KOPT-K1 (cell line): ENCODE measurements around the gene MDFI.

ENCODE experiments used
- H3K27ac ChIP-seq: fragments of 200-600 bp; sonication (generic); 2 replicates; pipeline ENCODE4 v1.5.1; 2016; ENCODE audit warnings: antibody characterized with exemption, mild to moderate bottlenecking, low read depth, low read length; ENCODE audit not compliant: poor library complexity, severe bottlenecking
- H3K36me3 ChIP-seq: fragments of 200-600 bp; sonication (generic); 2 replicates; pipeline ENCODE4 v1.5.1; 2017; ENCODE audit warnings: antibody characterized with exemption, mild to moderate bottlenecking, low read length, moderate library complexity; ENCODE audit not compliant: insufficient read depth
- H3K9me3 ChIP-seq: fragments of 200-600 bp; sonication (generic); 2 replicates; pipeline ENCODE4 v1.5.1; 2017; ENCODE audit warnings: antibody characterized with exemption, low read length, mild to moderate bottlenecking; ENCODE audit not compliant: insufficient read depth, poor library complexity, severe bottlenecking

MDFI gene

DNA sequence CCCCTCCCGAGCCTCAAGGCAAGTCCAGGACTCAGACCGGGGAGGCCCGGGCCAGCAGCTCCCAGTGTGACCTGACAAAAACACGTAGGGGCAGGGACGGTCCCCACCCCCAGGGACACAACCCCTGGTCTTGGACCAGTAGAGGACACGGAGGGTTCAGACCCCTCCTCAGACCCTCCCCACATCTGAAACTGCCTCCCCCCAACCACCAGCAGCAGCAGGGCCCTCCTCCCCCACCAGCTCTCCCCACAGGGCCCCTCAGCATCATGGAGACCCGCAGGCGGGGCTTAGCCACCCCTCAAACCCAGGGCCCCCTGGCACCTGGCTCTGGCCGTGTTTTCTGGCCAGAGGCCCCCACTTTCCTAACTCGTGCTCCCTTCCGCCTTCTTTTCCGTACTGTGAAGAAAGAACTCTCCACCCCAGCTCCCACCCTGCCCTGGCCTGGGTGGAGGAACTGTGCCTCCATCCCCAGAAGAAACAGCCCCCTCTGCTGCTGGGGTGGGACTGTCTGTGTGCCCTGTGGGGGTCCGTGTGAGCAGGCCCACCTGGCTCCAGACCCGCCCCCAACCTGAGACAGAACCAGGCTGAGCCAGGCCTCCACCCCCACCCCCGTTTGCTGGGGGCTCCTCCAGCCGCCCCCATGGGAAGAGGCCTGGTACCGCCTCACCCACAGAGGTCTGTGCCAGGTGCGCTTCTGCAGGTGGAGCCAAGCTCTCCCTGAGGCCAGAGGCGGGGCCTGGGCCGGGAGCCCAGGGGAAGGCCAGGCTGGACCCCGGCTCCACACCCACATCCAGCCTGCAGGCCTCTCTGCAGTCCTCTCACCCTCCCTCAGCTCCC is 39.0 kb upstream of the MDFI start:
- peaks cover 28% of the 10 kb centered on the region; the same call in 1 of the 2 replicates for H3K36me3 ChIP-seq
- no peaks in the 10 kb centered on the region for H3K9me3 ChIP-seq
- H3K27ac ChIP-seq: peak overlapping the region; percentile 90

DNA sequence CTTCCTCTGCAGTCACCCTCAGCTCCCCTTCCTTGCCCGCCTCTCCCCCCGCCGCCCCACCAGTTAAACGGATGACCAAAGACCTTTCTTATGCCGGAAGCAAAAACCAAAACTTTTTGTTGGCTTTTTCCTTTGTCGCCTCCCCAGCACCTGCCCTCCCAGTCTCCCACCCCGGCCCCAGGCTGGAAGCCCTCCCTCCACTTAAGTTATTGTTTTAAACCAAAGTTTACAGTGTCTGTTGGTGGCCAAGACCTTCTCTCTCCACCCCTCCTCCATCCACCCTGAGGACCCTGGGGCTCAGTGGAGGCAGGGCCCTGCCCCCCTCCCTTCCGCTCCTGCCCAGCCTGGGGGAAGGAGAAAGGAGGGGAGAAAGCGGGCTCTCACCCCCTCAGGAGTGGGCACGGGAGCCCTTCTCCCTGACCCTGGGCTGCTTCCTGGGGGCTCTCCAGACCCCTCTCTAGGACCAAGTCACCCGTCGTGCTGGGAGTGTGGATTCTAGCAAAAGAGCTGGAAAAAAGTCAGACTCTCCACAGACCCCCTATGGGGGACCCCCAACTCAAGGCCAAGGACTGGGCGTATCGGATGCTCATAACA is 38.3 kb upstream of the MDFI start:
- peak overlapping the region; percentile 90 for H3K27ac ChIP-seq
- H3K9me3 ChIP-seq: no peaks in the 10 kb centered on the region
- peaks cover 24% of the 10 kb centered on the region; the same call in 1 of the 2 replicates for H3K36me3 ChIP-seq

DNA sequence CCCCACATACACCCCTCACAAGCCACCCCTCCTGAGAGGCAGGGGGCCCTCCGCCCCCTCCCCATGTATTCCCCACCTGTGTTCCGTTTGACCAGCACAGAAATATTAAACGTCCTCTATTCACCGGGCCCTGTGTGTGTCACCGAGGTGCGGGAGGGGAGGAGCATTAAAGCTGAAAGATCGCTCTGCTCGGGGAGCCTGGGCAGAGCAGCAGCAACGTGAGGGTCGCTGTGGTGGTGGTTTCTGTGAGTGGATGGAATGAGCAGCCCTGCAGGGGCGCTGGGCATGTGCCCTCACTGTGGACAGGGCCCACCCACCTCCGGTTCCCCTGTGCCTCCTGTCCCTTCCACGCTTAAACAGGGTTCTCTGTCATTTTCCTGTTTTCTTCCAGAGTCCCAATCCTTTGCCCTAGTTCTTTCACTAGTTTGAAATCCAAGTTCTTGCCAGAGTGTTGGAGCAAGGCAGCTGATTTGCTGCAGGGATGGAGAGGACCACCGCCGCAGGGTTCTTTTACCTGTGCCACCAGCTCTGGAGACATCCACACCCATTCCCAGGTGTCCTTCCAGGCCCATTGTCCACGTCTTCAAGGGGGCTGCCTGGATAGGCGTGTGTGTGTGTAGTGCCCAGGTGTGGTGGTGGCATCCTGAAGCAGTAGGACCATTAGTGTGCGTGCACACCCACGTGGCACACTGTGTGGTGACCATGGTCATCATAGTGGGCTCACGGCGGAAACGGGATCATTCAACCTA is 37.6 kb upstream of the MDFI start:
- peaks cover 20% of the 10 kb centered on the region; the same call in 1 of the 2 replicates for H3K36me3 ChIP-seq
- H3K27ac ChIP-seq: peak overlapping the region; percentile 90

DNA sequence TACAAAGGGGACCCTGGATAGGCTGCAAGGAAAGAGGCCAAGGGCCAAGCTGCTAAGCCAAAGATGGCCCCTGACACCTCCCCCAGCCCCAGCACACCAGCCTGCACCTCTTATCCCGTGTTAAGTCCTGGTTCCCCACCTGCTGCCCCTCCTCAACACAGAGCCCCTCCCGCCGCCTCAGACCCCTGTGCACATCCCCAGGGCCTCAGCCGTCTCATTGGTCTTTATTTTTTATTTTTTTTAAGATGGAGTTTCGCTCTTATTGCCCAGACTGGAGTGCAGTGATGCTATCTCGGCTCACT is 37.1 kb upstream of the MDFI start:
- H3K27ac ChIP-seq: peak overlapping the region; percentile 90
- no peaks in the 10 kb centered on the region for H3K9me3 ChIP-seq

More for the DNA sequence above, 37.6 kb upstream of the MDFI start:
- no peaks in the 10 kb centered on the region for H3K9me3 ChIP-seq

DNA sequence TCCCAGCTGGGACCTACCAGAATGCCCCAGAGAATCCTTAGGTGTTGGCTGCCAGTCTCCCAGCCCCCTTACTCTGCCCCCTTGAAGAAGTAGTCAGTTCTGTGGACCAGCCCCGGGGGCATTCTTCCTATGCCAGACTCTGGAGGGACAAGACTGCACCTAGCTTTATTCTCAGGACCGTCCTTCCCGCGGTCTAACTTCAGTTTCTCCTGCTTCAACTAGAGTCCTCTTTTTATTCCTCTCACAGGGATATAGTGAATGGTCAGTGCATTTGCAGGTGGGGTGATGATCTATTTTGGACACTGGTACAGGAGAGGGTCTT is 35.9 kb upstream of the MDFI start:
- Histone ChIP-seq H3K36me3 (0 out of 2 replicates have a peak, but pooled peaks cover 3% of the 10 kb centered on the region), H3K27ac (peak overlapping the region; percentile 78)

More for the DNA sequence above, 37.1 kb upstream of the MDFI start:
- peaks cover 14% of the 10 kb centered on the region; the same call in 1 of the 2 replicates for H3K36me3 ChIP-seq

DNA sequence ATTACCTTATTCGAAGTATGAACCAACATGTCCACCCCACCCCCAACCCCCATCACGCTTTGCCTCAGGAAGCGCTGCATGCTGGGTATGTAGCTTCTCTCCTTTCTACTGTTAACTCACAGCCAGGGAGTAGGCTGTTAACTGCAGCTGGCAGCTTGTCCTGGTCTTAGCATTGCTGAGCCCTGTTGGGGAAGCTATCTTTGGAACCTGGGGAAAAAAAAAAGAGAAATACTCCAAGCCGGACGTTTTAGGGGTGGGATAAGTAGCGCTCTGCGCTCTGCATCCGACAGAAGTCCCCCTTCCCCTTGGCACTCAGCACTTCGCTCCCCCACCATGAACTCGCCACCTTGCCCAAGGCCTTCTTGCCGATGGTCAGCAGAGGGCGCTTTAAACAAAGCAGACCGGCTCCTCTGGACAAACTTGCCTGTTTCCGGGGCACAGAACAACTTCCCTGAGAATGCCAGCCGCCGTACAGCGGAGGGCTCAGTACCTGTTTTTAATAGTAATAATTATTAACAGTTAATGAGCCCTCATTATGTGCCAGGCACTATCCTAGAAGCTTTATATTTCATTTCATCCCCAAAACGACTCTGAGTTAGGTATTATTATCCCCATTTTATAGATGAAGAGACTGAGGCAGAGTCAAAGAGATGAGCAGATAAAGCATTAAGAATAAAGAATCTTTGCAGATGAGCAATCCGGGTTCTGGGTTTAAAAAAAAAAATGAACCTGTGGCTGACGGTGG is 35.2 kb upstream of the MDFI start:
- peak overlapping the region; percentile 78 for H3K27ac ChIP-seq
- no peaks in the 10 kb centered on the region for H3K9me3 ChIP-seq
- H3K36me3 ChIP-seq: no peaks in the 10 kb centered on the region

More for the DNA sequence above, 35.9 kb upstream of the MDFI start:
- no peaks in the 10 kb centered on the region for H3K9me3 ChIP-seq

DNA sequence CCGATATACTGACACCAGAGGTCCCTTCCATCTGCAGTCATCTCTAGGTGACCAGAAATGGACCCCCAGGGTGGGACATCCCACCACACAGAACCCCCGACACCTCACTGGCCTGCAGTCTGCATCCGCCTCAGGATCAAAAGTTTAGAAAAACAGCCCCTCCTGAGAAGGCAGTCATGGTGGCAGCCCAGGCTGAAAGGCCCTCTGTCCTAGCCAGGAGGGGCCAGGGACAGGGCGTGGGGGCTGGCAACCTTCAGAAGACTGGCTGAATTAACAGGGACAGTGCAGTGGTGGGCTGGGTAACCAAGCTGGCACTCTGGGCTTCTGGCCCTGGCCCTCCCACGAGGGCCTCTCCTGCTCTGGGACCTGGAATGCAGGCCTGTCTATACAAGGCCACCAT is 34.3 kb upstream of the MDFI start:
- Histone ChIP-seq H3K9me3 (no peaks in the 10 kb centered on the region), H3K36me3 (no peaks in the 10 kb centered on the region), H3K27ac (peak overlapping the region; percentile 78)

DNA sequence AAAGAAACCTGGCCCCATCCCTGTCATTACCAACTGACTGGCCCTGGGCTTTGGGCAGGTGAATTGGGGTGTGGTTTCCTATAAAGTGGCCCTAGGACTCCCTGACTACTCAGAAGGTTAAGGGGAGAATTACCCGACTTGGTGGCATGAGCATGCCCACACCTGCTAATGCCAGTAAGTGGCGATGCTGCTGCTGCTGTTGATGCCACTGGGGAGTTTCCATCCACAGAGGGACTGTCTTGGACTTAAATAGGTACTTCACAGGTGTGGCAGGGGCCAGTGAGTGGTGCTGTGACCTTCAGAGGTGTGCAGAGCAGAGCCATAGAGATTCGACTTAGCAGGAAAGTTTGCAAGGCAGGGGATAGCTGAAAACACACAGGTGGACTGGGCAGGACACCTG is 32.6 kb upstream of the MDFI start:
- Histone ChIP-seq H3K9me3 (no peaks in the 10 kb centered on the region), H3K36me3 (no peaks in the 10 kb centered on the region)

DNA sequence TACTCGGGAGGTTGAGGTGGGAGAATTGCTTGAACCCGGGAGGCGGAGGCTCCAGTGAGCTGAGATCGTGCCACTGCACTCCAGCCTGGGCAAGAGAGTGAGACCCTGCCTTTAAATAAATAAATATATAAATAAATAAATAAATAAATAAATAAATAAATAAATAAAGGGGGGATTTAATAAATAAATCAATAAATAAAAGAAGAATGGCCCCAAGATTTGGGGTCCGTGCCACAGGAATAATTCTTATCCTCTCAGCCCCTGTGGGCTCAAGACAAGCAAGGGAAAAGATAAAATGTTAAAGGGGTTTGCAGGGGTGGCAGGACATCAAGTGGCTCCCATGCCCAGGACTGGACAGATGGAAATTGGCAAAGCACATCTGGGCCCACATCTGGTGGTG is 31.2 kb upstream of the MDFI start:
- Histone ChIP-seq H3K27ac (no peak overlapping the region), H3K9me3 (no peaks in the 10 kb centered on the region), H3K36me3 (no peaks in the 10 kb centered on the region)

More for the DNA sequence above, 32.6 kb upstream of the MDFI start:
- no peak overlapping the region for H3K27ac ChIP-seq

DNA sequence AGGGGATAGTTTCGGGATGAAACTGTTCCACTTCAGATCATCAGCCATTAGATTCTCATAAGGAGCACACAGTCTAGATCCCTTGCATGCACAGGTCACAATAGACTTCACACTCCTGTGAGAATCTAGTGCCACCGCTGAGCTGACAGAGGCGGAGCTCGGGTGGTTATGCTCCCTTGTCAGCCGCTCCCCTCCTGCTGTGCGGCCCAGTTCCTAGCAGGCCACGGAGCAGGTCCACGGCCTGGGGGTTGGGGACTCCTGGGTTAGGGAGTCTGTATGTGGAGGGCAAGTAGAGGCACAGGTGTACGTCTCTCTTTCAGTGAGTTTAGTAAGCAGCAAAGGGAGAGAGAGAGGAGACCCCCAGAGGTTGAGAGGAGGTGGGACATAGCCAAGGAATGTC is 30.5 kb upstream of the MDFI start:
- Histone ChIP-seq H3K27ac (no peak overlapping the region), H3K9me3 (peaks cover 4% of the 10 kb centered on the region), H3K36me3 (no peaks in the 10 kb centered on the region)

DNA sequence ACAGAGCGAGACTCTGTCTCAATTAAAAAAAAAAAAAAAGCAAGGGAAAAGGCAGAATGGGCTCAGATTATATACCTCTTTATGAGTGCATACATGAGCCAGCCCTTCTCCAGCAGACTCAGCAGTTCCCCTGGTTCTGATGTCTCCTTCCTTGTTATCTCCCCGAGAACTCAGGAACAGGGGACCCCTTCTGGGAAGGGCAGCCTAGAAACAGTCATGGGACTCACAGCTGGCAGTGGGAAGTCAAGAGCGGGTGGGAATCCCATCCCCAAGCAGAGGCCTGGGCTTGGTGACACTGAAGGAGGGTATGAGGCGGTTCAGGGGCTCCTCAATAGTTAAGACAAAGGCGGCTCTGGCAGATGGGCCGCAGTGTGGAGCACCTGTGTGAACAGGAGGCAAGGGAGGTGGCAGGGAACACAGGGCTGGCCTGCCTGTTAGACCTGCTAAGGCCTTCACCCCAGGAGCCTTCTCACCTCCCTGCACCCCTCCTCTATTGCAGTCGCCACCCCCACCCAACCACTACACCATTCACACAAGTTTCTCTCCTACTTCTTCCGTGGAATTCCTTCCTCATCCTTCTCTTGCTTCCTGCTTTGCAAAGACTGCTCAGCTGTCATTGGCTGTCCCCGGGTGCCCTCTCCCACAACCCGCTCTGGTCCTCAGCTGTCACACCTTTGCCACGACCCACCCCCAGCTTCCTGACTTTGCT is 29.7 kb upstream of the MDFI start:
- Histone ChIP-seq H3K36me3 (no peaks in the 10 kb centered on the region), H3K27ac (no peak overlapping the region), H3K9me3 (peaks cover 4% of the 10 kb centered on the region)

DNA sequence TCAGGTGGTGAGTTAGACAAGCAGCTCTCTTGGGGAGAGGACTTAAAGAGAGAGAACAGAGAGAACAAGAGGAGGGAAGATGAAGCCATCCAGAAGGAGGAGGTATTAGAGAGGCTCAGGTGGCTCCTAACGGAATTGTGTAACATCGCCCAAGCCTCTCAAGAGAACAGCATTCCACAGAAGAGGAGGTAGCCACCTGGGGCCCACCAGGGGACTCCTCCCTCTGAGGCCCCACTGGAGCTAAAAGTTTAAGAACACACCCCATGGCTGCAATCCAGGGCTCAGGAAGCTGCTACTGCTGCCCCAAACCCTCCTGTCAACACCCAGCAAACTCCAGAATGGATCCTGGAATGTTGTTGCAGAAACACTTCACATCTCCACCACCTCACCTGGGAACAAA is 23.6 kb upstream of the MDFI start:
- H3K36me3 ChIP-seq: no peaks in the 10 kb centered on the region
- H3K27ac ChIP-seq: no peak overlapping the region
- H3K9me3 ChIP-seq: peaks cover 4% of the 10 kb centered on the region

DNA sequence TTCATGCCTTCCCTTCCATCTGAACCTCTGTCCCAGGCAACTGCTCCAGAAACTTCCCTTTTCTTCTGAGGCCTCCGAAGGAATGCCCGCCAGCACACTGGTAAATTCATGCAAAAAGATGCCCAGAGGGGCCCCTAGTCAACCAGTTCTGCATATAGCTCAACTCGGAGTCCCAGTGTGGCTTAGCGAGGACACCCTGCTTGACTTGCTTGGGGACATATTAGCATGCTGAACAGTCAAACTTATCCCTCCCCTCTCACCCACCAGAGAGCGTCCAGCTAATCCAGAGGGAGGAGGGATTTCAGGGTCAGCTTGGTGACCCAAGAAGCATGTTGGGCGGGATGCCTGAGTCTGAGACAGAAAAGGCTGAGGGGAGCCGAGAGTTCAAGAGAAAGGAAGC is 23.0 kb upstream of the MDFI start:
- peaks cover 4% of the 10 kb centered on the region for H3K9me3 ChIP-seq
- no peak overlapping the region for H3K27ac ChIP-seq
- H3K36me3 ChIP-seq: no peaks in the 10 kb centered on the region

DNA sequence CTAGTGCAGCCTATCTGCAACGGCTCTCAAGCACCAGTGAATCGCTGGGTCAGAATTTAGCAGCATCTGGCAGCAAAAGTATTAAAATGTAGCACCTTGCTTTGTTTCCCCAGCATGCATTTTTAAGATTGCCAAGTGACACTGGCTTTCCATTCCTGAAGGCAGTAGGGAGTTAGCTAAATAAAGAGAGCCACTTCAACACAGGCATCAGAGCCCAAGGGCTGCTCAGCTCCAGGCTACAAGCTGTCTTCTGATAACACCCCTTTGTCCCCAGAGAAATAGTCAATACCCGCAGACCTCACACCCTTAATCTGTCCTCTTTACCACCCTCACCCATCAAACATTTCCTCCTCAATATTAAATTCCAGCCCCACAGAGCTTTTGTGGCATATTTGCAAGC is 19.7 kb upstream of the MDFI start:
- Histone ChIP-seq H3K9me3 (peaks cover 22% of the 10 kb centered on the region), H3K36me3 (no peaks in the 10 kb centered on the region), H3K27ac (no peak overlapping the region)
